Activated T-cell treated with anti-CD3 and anti-CD28 coated beads, Interleukin-2, amount 50 U/mL, for 24 hours (primary cell): ENCODE data around the gene BCAT1.
"Not testable (repeated sequence)": the region's sequence is repeated elsewhere in the genome, so short reads cannot be mapped to it uniquely, and the experiment has no call there.

Source experiments
- DNase-seq: peaks from one replicate; pipeline ENCODE4 v3.0.0-alpha.2; 2020
- H3K27ac Mint-ChIP-seq: 2 replicates; pipeline ENCODE4 v1.8.0; 2020; ENCODE audit warnings: mild to moderate bottlenecking, mixed read lengths
- H3K27me3 Mint-ChIP-seq: 2 replicates; pipeline ENCODE4 v1.8.0; 2020; ENCODE audit warnings: mixed read lengths
- H3K36me3 Mint-ChIP-seq: 2 replicates; pipeline ENCODE4 v1.8.0; 2020; ENCODE audit warnings: low read depth, mixed read lengths
- H3K4me1 Mint-ChIP-seq: 2 replicates; pipeline ENCODE4 v1.8.0; 2020; ENCODE audit warnings: low read depth, mixed read lengths
- H3K4me3 Mint-ChIP-seq: 2 replicates; pipeline ENCODE4 v1.8.0; 2020; ENCODE audit warnings: mild to moderate bottlenecking, moderate library complexity, mixed read lengths
- H3K9me3 Mint-ChIP-seq: 2 replicates; pipeline ENCODE4 v1.8.0; 2020; ENCODE audit warnings: mixed read lengths

Gene BCAT1

GRCh38 chr12:24945845-24946244 lies 3.1 kb downstream of the BCAT1 start:
- peaks cover 58% of the 10 kb centered on the region for H3K4me1 Mint-ChIP-seq
- peaks cover 12% of the 10 kb centered on the region for H3K36me3 Mint-ChIP-seq
- no peaks in the 10 kb centered on the region for H3K9me3 Mint-ChIP-seq
- no peak for DNase-seq
- H3K4me3 Mint-ChIP-seq, result no peak overlapping the region
- no peak overlapping the region for H3K27ac Mint-ChIP-seq
- H3K27me3 Mint-ChIP-seq, result peaks cover 72% of the 10 kb centered on the region

- Mint-ChIP-seq H3K36me3 (peaks cover 12% of the 10 kb centered on the region), H3K27me3 (peaks cover 67% of the 10 kb centered on the region), H3K4me1 (peaks cover 50% of the 10 kb centered on the region), H3K9me3 (no peaks in the 10 kb centered on the region), H3K4me3 (no peak overlapping the region), H3K27ac (no peak overlapping the region)
- no peak for DNase-seq
Observed at GRCh38 chr12:24945039-24945438, 3.9 kb downstream of the BCAT1 start.

- Mint-ChIP-seq H3K9me3 (no peaks in the 10 kb centered on the region), H3K27ac (no peak overlapping the region), H3K4me3 (no peak overlapping the region), H3K27me3 (peaks cover 65% of the 10 kb centered on the region), H3K36me3 (peaks cover 12% of the 10 kb centered on the region), H3K4me1 (peaks cover 48% of the 10 kb centered on the region)
- DNase-seq, result no peak
Observed at GRCh38 chr12:24944601-24944975, 4.3 kb downstream of the BCAT1 start.

- Mint-ChIP-seq H3K4me1 (peaks cover 42% of the 10 kb centered on the region), H3K27me3 (peaks cover 61% of the 10 kb centered on the region), H3K9me3 (no peaks in the 10 kb centered on the region)
Observed at GRCh38 chr12:24943947-24944600, 4.8 kb downstream of the BCAT1 start.

GRCh38 chr12:24940157-24940556 lies 8.7 kb downstream of the BCAT1 start:
- H3K27me3 Mint-ChIP-seq, result peaks cover 37% of the 10 kb centered on the region
- H3K9me3 Mint-ChIP-seq, result no peaks in the 10 kb centered on the region
- no peak overlapping the region for H3K27ac Mint-ChIP-seq
- peaks cover 4% of the 10 kb centered on the region for H3K36me3 Mint-ChIP-seq
- no peak for DNase-seq
- peaks cover 11% of the 10 kb centered on the region for H3K4me1 Mint-ChIP-seq
- no peak overlapping the region for H3K4me3 Mint-ChIP-seq

More at GRCh38 chr12:24943947-24944600, 4.8 kb downstream of the BCAT1 start:
- peaks cover 12% of the 10 kb centered on the region for H3K36me3 Mint-ChIP-seq
- DNase-seq, result no peak
- H3K4me3 Mint-ChIP-seq, result no peak overlapping the region
- no peak overlapping the region for H3K27ac Mint-ChIP-seq

- H3K4me3 Mint-ChIP-seq, DNase-seq, H3K9me3 Mint-ChIP-seq, H3K36me3 Mint-ChIP-seq, H3K27ac Mint-ChIP-seq, H3K4me1 Mint-ChIP-seq: not testable (repeated sequence)
- H3K27me3 Mint-ChIP-seq, result peaks cover 36% of the 10 kb centered on the region
Observed at GRCh38 chr12:24939551-24939950, 9.3 kb downstream of the BCAT1 start.

GRCh38 chr12:24938341-24938740 lies 10.6 kb downstream of the BCAT1 start:
- Mint-ChIP-seq H3K36me3 (no peaks in the 10 kb centered on the region), H3K9me3 (peaks cover 3% of the 10 kb centered on the region), H3K4me3 (no peak overlapping the region), H3K27ac (no peak overlapping the region), H3K4me1 (peaks cover 2% of the 10 kb centered on the region), H3K27me3 (peaks cover 36% of the 10 kb centered on the region)
- DNase-seq, result no peak

- no peaks in the 10 kb centered on the region for H3K36me3 Mint-ChIP-seq
- H3K27me3 Mint-ChIP-seq, result peaks cover 32% of the 10 kb centered on the region
- H3K27ac Mint-ChIP-seq, result no peak overlapping the region
- DNase-seq, result no peak
- H3K9me3 Mint-ChIP-seq, result peaks cover 3% of the 10 kb centered on the region
- H3K4me1 Mint-ChIP-seq, result peaks cover 2% of the 10 kb centered on the region
- H3K4me3 Mint-ChIP-seq, result no peak overlapping the region
Observed at GRCh38 chr12:24937553-24938244, 11.2 kb downstream of the BCAT1 start.

GRCh38 chr12:24933694-24934407 lies 15.1 kb downstream of the BCAT1 start:
- peaks cover 36% of the 10 kb centered on the region for H3K27me3 Mint-ChIP-seq
- no peak overlapping the region for H3K4me3 Mint-ChIP-seq
- DNase-seq, result no peak
- no peak overlapping the region for H3K27ac Mint-ChIP-seq
- peaks cover 3% of the 10 kb centered on the region for H3K9me3 Mint-ChIP-seq
- H3K4me1 Mint-ChIP-seq, result peaks cover 9% of the 10 kb centered on the region
- no peaks in the 10 kb centered on the region for H3K36me3 Mint-ChIP-seq

GRCh38 chr12:24931666-24932405 lies 17.1 kb downstream of the BCAT1 start:
- DNase-seq, result no peak
- no peak overlapping the region for H3K27ac Mint-ChIP-seq
- no peak overlapping the region for H3K4me3 Mint-ChIP-seq
- H3K4me1 Mint-ChIP-seq, result peaks cover 9% of the 10 kb centered on the region
- peaks cover 49% of the 10 kb centered on the region for H3K27me3 Mint-ChIP-seq
- H3K9me3 Mint-ChIP-seq, result peaks cover 3% of the 10 kb centered on the region
- no peaks in the 10 kb centered on the region for H3K36me3 Mint-ChIP-seq

GRCh38 chr12:24929953-24930352 lies 18.9 kb downstream of the BCAT1 start:
- H3K4me1 Mint-ChIP-seq, result peaks cover 9% of the 10 kb centered on the region
- DNase-seq, result no peak
- no peaks in the 10 kb centered on the region for H3K36me3 Mint-ChIP-seq
- no peak overlapping the region for H3K4me3 Mint-ChIP-seq
- H3K27ac Mint-ChIP-seq, result no peak overlapping the region
- H3K9me3 Mint-ChIP-seq, result peaks cover 3% of the 10 kb centered on the region
- H3K27me3 Mint-ChIP-seq, result peaks cover 50% of the 10 kb centered on the region

GRCh38 chr12:24928533-24929306 lies 20.2 kb downstream of the BCAT1 start:
- H3K27ac Mint-ChIP-seq, H3K4me1 Mint-ChIP-seq, H3K9me3 Mint-ChIP-seq, H3K4me3 Mint-ChIP-seq, DNase-seq, H3K36me3 Mint-ChIP-seq: not testable (repeated sequence)
- peaks cover 46% of the 10 kb centered on the region for H3K27me3 Mint-ChIP-seq

GRCh38 chr12:24928131-24928530 lies 20.8 kb downstream of the BCAT1 start:
- peaks cover 9% of the 10 kb centered on the region for H3K4me1 Mint-ChIP-seq
- DNase-seq, result no peak
- H3K4me3 Mint-ChIP-seq, result no peak overlapping the region
- H3K27me3 Mint-ChIP-seq, result peaks cover 41% of the 10 kb centered on the region
- no peak overlapping the region for H3K27ac Mint-ChIP-seq
- no peaks in the 10 kb centered on the region for H3K36me3 Mint-ChIP-seq
- no peaks in the 10 kb centered on the region for H3K9me3 Mint-ChIP-seq

- Mint-ChIP-seq H3K4me1 (peaks cover 13% of the 10 kb centered on the region), H3K27me3 (peaks cover 31% of the 10 kb centered on the region)
- H3K36me3 Mint-ChIP-seq, H3K9me3 Mint-ChIP-seq, DNase-seq, H3K4me3 Mint-ChIP-seq, H3K27ac Mint-ChIP-seq: not testable (repeated sequence)
Observed at GRCh38 chr12:24926080-24926479, 22.8 kb downstream of the BCAT1 start.
